Stimulated activated CD8-positive, alpha-beta memory T cell treated with anti-CD3 and anti-CD28 coated beads, Interleukin-12 subunit alpha, Interleukin-12 subunit beta, amount 100 ng/mL, for 4 hours (primary cell): ENCODE data around the gene TMEM209.
"Not testable (repeated sequence)": the region's sequence is repeated elsewhere in the genome, so short reads cannot be mapped to it uniquely, and the experiment has no call there.

Source experiments
- DNase-seq: peaks from one replicate; pipeline ENCODE4 v3.0.0-alpha.2; 2020; ENCODE audit warnings: low read depth

TMEM209 gene

DNA sequence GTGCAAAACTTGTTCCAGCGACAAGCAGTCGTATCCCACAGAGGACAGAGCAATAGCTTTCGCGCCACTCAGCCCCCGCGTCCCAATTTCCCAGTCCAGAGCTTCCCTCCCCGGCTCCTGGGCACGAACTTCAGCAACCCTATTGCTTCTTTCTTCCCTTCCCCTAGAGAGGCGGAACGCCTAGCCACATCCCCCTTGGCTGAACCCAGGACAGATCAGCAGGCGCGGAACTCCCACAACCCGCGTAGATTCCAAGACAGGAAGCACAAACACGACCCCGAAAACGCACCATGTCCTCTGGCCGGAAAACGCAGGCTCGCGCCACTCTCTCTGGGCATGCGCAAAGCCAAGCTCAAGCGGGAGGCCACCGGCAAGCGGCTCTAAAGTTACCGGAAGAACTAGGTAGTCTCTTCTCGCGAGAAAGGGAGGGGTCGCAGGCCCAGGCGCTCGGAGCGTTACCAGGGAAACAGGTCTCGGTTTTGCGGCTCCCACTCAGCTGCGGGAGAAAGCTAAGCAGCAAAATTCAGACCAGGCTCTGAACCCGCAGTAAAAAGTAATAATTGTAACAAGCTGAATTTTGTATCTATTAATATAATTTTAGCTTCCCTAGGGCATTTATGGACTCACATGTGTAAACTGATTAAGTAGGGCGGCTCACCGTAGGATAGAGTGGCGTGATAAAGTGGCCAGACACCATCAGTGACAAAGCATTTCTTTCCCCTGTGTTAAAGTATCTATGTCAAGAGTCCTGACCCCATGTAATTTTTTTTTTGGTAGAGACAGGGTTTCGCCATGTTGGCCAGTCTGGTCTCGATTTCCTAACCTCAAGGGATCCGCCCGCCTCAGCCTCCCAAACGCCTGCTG lies at the start of gene TMEM209:
Gene TMEM209, minus strand, starts transcription at position 323 of the 864 bp plus-strand sequence. Its CDS starts 31 bp downstream, at position 292.
- peak; percentile 83 for DNase-seq

DNA sequence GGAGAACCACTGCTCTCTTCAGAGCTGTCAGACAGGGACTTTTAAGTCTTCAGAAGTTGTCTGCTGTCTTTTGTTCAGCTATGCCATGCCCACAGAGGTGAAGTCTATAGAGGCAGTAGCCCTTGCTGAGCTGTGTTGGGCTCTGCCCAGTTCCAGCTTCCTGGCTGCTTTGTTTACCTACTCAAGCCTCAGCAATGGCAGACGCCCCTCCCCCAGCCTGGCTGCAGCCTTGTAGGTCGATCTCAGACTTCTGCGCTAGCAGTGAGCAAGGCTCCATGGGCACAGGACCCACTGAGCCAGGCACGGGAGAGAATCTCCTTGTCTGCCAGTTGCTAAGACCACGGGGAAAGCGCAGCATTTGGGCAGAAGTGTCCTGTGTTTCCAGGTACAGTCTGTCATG lies 49.3 kb upstream of the TMEM209 start:
- DNase-seq = no peak

DNA sequence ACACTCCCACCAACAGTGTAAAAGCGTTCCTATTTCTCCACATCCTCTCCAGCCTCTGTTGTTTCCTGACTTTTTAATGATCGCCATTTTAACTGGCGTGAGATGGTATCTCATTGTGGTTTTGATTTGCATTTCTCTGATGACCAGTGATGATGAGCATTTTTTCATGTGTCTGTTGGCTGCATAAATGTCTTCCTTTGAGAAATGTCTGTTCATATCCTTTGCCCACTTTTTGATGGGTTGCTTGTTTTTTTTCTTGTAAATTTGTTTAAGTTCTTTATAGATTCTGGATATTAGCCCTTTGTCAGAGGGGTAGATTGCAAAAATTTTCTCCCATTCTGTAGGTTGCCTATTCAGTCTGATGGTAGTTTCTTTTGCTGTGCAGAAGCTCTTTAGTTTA lies 44.4 kb upstream of the TMEM209 start:
- not testable (repeated sequence) for DNase-seq

DNA sequence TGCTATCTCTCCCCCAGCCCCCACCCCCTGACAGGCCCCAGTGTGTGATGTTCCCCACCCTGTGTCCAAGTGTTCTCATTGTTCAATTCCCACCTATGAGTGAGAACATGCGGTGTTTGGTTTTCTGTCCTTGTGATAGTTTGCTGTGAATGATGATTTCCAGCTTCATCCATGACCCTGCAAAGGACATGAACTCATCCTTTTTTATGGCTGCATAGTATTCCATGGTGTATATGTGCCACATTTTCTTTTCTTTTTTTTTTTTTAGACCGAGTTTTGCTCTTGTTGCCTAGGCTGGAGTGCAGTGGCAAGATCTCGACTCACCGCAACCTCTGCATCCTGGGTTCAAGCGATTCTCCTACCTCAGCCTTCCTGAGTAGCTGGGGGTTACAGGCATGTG lies 43.6 kb upstream of the TMEM209 start:
- DNase-seq = not testable (repeated sequence)

DNA sequence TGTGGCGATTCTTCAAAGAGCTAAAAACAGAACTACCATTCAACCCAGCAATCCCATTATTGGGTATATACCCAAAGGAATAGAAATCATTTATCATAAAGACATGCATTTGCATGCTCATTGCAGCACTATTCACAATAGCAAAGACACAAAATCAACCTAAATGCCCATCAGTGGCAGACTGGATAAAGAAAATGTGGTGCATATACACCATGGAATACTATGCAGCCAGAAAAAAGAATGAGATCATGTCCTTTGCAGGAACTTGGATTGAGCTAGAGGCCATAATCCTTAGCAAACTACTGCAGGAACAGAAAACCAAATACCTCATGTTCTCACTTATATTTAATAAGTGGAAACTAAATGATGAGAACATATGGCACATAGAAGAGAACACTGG lies 41.3 kb upstream of the TMEM209 start:
- DNase-seq = not testable (repeated sequence)

DNA sequence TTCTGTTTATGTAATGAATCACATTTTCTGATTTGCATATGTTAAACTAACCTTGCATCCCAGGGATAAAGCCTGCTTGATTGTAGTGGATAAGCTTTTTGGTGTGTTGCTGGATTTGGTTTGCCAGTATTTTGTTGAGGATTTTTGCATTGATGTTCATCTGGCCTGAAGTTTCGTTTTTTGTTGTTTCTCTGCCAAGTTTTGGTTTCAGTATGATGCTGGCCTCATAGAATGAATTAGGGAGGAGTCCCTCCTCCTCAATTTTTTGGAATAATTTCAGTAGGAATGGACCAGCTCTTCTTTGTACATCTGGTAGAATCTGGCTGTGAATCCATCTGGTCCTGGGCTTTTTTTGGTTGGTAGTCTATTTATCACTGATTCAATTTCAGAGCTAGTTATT lies 38.3 kb upstream of the TMEM209 start:
- DNase-seq = not testable (repeated sequence)

DNA sequence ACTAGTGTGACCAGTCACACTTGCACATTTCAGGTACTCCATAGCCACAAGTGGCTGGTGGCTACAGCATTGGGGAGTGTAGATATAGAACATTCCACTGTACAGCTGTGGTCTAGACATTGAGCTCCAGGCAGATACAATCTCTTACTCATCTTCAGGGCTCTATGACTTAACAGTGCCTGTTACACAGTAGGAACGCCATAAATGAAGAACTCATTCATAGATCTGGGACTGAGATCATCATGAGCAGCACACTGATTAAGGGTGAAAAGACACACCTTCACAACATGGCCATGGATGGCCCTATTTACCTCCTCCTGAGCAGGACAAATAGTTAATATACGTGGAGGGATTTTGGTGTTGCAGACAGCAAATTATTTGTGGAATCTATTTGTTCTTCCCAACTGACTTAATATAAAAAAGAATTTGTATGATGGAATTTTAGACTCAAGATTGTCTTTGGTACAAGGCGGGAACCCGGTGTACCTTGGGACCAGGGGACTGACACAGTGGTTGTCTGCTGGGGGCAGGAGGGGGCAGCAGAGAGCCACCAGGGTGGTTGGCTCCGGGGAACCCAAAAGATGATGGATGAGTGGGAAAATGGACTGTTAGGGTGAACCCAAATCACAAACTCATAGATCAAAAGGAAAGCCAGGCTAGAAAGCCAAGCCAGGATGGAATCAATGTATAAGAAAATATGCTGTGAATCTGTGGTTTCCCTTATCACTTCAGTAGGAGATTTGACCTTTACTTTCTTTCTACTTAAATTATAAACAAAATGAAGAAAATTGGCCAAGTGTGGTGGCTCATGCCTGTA lies 37.2 kb upstream of the TMEM209 start:
- peak; percentile 13 for DNase-seq

DNA sequence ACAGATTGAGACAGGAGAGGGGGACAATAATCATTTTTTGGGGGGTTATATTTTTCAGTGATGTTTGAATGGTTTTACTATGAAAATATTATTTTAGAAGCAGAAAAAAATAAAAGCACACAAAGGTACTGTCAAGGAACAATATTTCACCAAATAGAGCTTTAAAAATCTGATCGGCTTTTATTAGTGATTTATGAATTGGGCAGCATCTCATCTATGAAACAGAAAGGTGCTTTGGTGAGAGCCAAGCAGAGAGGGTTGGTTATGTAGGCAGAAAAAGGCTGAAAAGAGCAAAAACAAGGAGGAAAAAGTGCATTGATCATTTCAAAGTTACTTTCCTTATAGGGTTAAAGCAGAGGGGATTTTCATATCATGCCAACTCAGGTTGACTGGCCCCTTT lies 35.0 kb upstream of the TMEM209 start:
- DNase-seq = no peak

DNA sequence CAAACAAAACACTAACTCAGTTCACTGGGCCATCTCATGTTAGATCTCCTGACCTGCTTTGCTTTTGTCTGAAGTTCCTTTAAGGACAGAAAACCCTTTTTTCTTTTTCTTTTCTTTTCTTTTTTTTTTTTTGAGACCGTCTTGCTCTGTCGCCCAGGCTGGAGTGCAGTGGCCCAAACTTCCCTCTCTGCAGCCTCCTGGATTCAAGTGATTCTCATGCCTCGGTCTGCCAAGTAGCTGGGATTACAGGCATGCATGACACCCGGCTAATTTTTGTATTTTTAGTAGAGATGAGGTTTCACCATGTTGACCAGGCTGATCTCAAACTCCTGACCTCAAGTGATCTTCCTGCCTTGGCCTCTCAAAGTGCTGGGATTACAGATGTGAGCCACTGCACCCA lies 31.2 kb upstream of the TMEM209 start:
- DNase-seq = not testable (repeated sequence)

DNA sequence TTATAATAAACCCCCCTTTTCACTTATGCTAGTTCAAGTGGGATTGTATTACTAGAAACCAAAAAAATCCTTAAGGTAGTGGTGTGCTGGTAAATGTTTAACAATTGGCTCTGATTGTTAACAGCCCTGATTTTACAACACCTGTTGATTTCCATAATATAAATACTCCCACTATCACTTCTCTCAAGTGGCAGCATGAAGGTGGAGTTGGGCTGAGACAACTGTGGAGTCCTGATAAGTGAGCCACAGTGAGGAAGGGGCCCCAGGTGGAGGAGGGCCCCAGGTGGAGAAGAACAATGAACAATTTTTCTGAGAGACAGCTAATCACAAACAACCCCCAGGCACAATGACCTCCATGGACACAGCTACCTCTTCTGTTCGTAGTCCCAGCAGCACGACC lies 28.9 kb upstream of the TMEM209 start:
- DNase-seq = no peak

DNA sequence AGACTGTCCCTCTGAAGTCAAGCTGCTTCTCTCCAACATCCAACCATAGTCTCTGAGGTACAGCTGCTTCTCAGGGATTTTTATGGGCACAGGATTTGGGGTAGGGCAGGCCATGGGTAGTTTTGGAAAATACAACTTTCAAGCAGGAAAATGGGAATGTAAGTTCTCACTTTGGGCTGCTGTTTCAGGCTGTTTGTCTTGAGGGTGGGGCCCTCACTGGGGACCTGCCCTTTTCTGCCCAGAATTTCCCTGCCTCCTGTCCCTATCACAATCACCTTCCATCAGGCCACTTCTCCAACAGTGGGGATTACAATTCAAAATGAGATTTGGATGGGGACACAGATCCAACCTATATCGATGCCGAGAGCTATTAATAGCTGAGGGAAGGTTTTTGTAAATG lies 27.0 kb upstream of the TMEM209 start:
- no peak for DNase-seq

DNA sequence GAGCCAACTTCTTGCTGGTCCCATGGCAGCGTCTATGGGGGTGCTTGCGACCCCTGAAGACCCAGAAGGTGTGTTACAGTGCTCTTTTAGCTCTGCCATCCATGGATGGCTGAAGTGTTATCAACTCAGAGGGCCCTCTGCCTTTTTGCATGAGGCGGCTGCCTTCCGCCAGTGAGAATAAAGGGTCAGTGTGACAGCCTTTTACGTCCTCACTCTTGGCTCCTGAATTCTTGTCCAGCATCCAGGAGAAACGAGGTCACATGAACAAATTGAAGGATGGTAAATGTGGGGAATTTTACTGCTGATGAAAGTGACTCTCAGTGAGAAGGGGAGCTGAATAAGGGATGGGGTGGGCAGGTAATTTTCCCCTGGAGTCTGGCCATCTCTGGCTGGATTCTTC lies 26.6 kb upstream of the TMEM209 start:
- no peak for DNase-seq

DNA sequence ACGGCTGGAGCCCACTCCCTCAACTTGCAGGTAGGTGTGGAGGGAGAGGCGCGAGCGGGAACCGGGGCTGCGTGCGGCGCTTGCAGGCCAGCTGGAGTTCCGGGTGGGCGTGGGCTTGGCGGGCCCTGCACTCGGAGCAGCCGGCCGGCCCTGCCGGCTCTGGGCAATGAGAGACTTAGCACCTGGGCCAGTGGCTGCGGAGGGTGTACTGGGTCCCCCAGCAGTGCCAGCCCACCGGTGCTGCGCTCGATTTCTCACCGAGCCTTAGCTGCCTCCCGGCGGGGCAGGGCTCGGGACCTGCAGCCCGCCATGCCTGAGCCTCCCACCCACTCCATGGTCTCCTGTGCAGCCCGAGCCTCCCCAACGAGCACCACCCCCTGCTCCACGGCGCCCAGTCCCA lies 24.8 kb upstream of the TMEM209 start:
- DNase-seq = not testable (repeated sequence)

DNA sequence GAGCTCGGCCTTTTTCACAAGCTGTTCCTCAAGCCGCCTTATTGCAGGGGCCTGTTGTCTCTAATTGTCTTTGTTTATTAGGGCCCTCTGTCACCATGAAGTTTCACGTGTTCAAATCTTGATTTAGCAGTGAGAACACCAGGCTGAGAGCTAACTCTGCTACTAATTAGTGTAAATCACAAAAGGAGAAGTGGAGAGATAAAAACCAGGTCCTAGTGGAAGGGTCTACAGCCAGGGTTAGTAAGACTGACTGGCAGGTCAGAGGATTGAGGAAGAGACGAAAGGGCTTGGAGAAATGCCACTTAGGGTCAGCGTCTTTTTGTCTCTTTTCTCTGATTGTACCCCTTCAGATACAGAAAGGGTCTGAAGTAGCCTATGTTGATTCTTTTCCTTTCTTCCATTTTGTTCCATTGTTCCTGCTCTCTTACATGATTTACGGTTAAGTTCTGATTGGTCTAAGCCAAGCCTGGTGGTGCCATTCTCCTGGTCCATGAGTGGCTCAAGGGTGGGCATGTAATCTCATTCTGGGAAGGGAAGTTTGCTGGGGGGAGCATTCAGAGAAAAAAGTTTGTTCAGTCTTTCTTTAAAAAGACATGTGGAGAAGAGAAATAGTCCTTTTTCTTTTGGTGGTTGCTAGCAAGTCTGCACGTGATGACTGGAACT lies 23.8 kb upstream of the TMEM209 start:
- no peak for DNase-seq

DNA sequence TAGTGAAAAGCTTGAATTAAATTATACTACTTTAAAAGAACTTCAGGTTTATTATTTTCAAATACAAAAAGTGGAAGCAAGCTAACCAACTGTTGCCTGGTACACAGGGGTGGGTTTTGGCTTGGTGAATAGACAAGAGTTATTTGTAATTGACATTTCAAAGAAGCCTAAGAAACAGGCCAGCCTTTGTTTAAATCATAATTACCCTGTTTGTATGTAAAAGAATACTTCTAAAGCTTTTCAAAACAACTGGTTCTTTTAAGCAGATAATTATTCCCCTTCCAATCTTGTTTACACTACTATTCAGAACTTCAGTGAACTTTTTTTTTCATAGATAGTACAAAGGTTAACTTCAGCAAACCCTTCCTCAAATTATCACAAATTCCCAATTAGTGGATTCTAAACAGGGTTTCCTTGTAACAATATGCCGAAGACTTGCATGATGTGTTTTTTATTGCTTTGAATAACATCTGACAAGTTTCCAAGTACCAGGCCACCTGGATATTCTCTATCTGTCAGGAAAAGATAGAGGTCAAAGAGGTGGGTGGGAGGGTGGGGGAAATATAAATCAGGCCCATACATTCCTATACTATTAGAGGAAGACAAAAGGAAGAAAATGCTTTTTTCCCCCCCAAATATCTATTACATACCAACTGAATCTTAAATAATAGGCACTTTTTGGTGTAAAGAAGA lies 22.8 kb upstream of the TMEM209 start:
- no peak for DNase-seq

DNA sequence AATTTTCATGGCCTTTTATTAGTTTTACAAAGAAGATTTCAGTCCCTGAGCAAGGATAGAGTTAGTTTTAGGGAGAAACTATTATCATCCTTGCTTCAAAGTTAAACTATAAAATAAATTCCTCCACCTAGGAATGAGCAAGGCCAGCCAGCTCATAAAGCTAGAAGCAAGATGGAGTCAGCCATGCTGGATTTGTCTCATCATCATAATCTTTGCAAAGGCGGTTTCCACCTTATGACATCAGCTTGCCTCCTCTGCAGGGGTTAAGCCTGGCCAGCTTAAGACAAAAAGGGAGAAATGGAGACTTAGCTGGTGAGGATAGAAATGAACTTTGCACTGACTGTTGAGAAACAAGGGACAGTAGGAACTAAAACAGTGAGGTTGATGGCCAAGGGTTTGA lies 21.1 kb upstream of the TMEM209 start:
- no peak for DNase-seq

DNA sequence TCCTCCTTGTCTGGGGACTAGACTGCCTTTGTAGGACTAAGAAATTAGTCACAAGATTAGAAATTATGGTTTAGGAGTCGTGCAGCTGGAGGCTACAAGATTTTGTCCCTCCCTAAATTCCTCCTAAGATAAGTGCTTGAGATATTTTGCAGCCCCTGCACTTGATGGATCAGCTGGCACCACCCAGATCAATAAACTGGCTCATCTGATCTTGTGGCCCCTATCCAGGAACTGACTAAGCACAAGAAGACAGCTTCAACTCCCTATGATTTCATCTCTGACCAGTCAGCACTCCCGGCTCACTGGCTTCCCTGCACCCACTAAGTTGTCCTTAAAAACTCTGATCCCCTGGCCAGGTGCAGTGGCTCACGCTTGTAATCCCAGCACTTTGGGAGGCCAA lies 19.7 kb upstream of the TMEM209 start:
- not testable (repeated sequence) for DNase-seq

DNA sequence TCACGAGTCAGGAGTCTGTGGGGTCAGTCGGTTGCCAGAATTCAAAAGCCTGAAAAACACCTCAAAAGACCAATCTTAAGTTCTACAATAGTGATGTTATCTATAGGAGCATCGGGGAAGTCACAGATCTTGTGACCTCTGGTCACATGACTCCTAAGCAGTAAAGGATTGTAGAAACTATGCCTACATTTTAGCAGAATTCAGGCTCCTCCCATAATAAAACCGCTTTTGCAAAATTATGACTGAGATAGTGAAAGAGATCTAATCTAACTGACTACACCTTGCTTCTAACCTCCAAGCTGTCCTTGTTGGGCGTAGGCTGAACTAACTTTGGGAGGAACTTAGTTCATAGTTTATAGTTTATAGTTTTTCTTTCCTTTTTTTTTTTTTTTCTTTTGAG lies 19.0 kb upstream of the TMEM209 start:
- DNase-seq = no peak

DNA sequence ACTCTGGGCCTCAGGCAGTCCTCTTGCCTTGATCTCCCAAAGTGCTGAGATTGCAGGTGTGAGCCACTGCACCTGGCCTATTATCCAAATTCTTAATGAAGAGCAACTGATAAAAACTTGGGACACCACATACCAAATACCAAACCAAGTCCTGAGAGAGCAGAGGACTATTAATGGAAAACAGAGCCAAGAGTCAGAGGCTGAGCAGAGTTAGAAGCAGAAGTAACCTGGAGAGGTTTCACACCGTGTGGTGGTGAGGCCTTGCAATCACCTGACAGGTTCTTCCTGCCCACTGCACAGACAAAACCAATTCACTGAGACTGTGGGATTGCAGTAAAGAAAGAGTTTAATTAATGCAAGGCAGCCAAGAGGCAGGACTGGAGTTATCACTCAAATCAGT lies 18.4 kb upstream of the TMEM209 start:
- no peak for DNase-seq

DNA sequence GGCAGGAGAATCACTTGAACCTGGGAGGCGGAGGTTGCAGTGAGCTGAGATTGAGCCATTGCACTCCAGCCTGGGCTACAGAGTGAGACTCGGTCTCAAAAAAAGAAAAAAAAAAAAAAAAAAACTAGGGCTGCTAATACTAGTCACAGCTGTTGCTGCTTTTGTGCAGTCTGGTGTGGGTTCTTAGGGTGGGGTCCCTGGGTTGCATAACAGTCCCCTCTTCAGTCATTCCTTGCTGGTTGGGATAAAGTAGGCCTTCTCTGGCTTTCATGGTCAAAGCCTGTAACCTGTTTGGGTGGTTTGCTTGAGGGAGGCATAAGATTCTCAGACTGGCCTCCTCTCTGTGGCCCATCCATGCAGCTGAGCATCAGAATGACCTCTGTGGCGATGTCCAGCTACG lies 16.5 kb upstream of the TMEM209 start:
- DNase-seq = no peak

DNA sequence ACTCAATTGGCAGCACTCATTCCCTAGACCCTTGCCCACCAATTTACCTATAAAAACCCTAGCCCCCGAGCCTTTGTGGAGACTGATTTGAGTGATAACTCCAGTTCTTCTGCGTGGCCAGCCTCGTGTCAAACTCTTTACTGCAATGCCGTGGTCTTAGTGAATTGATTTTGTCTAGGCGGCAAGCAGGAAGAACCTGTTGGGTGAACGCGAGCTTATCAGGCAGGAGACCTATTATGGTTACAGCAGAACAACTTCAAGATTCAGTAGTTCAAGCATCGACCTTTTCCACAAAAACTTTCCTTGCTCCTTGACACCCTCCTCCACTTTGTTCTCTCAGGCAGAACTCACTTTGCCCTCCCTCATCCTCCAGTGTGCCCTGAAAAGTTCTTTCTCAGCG lies 14.7 kb upstream of the TMEM209 start:
- DNase-seq = no peak
